K562 (cell line): Measurements from ENCODE around the gene ZFPM1. TPM values are rescaled to one million over a fixed set of nuclear protein-coding genes. Genes with fewer than 3 reads are reported as not detected.

ENCODE experiments used
- BCL6 ChIP-seq: fragments of 250-450 bp; sonication (Bioruptor Pico); IDR thresholded peaks from 2 replicates; pipeline ENCODE4 v1.4.0; 2020
- CEBPB ChIP-seq: fragments of 450-650 bp; IDR thresholded peaks from 2 replicates; pipeline ENCODE4 v1.6.1; 2016; ENCODE audit warnings: missing genetic modification characterization, missing compliant biosample characterization
- HMG20A ChIP-seq: fragments of 450-650 bp; formaldehyde crosslinking; conservative IDR thresholded peaks from 2 replicates; pipeline ENCODE4 v1.4.0; 2020; ENCODE audit warnings: mild to moderate bottlenecking, mixed read lengths
- KDM4B ChIP-seq, 2 experiments: fragments of 450-650 bp in 1 of 2; sonication (generic) in 1 of 2; IDR thresholded peaks; 2 replicates each; pipeline ENCODE4 v1.6.1; 2016 to 2017; ENCODE audit warnings: borderline replicate concordance in 2 of 2, antibody characterized with exemption in 1 of 2, low read depth in 1 of 2, mild to moderate bottlenecking in 1 of 2
- NFIX ChIP-seq: fragments of 250-450 bp; sonication (Bioruptor Pico); IDR thresholded peaks from 2 replicates; pipeline ENCODE4 v1.4.0; 2020; ENCODE audit warnings: low read depth, mild to moderate bottlenecking, moderate library complexity
- NONO ChIP-seq, 2 experiments: fragments of 200-400 bp in 1 of 2; fragments of 450-650 bp in 1 of 2; formaldehyde crosslinking in 1 of 2; IDR thresholded peaks; 2 replicates each; pipeline ENCODE4 v1.6.1; 2017; ENCODE audit warnings: low read depth in 2 of 2, mild to moderate bottlenecking in 2 of 2, moderate library complexity in 2 of 2, low read length in 1 of 2
- RAD21 ChIP-seq, 2 experiments: fragments of 250-450 bp in 1 of 2; fragments of 450-650 bp in 1 of 2; sonication (Bioruptor Pico) in 1 of 2; formaldehyde crosslinking in 1 of 2; IDR thresholded peaks in 1 of 2; conservative IDR thresholded peaks in 1 of 2; 2 replicates each; pipeline versions ENCODE4 v1.4.0 to v1.8.0; 2020 to 2022; ENCODE audit warnings: mild to moderate bottlenecking in 2 of 2, moderate library complexity in 1 of 2
- TCF3 ChIP-seq: sonication (generic); formaldehyde crosslinking; IDR thresholded peaks from 2 replicates; pipeline ENCODE4 v1.4.0; 2020; ENCODE audit warnings: mild to moderate bottlenecking, missing genetic modification reagents
- USF1 ChIP-seq: sonication (generic); formaldehyde crosslinking; IDR thresholded peaks from 2 replicates; pipeline ENCODE4 v1.9.0; 2022; ENCODE audit warnings: mild to moderate bottlenecking, missing genetic modification reagents
- USF2 ChIP-seq: sonication (generic); formaldehyde crosslinking; IDR thresholded peaks from 2 replicates; pipeline ENCODE4 v1.5.0; 2020; ENCODE audit warnings: missing genetic modification reagents
- YBX1 ChIP-seq: fragments of 450-650 bp; IDR thresholded peaks from 2 replicates; pipeline ENCODE4 v1.7.1; 2016; ENCODE audit warnings: mild to moderate bottlenecking
- ZNF274 ChIP-seq: IDR thresholded peaks from 2 replicates; pipeline ENCODE4 v1.6.1; 2011; ENCODE audit warnings: low read depth, mild to moderate bottlenecking, low read length, moderate library complexity, borderline replicate concordance
- ZNF408 ChIP-seq: fragments of 250-450 bp; sonication (Bioruptor Pico); IDR thresholded peaks from 2 replicates; pipeline ENCODE4 v1.4.0; 2020; ENCODE audit warnings: low read depth, mild to moderate bottlenecking, moderate library complexity
- polyA plus RNA-seq, 8 experiments: library from polyadenylated mRNA; depleted of rRNA in 4 of 8; stranded (reverse) in 5 of 8; unstranded in 3 of 8; fragments of >200 nt; fragmentation: Nextera tagmentation in 2 of 8; fragmentation: Illumina TruSeq in 1 of 8; extraction: Ambion mirVana in 2 of 8; extraction: Trizol in 1 of 8; gene quantifications; 2 replicates each; pipeline versions ENCODE4 v1.2.1 to v1.2.3, GENCODE V29; 2011 to 2014; ENCODE audit warnings: inconsistent platforms in 1 of 8, missing spikeins in 1 of 8
- total RNA-seq, 7 experiments: library from RNA; depleted of rRNA in 6 of 7; stranded (reverse); fragments of >200 nt in 6 of 7; fragmentation: Illumina TruSeq in 2 of 7; extraction: Trizol in 2 of 7; gene quantifications; 2 replicates each; pipeline versions ENCODE4 v1.2.1 to v1.2.3, GENCODE V29; 2011 to 2021; ENCODE audit warnings: low replicate concordance in 1 of 7
- TF ChIP-seq, protein P1 (sequence below): sonication (generic); formaldehyde crosslinking; IDR thresholded peaks from 2 replicates; pipeline ENCODE4 v1.8.1; 2023; ENCODE audit warnings: mild to moderate bottlenecking, missing genetic modification reagents, moderate library complexity
- TF ChIP-seq, protein P2 (sequence below): fragments of 450-650 bp; formaldehyde crosslinking; IDR thresholded peaks from 2 replicates; pipeline ENCODE4 v1.4.0; 2020; ENCODE audit warnings: mild to moderate bottlenecking
- TF ChIP-seq, protein P3 (sequence below): conservative IDR thresholded peaks from 2 replicates; pipeline ENCODE4 v1.6.1; 2011; ENCODE audit warnings: low read depth, mild to moderate bottlenecking, low read length; ENCODE audit not compliant: control insufficient read depth
- TF ChIP-seq, protein P4 (sequence below): fragments of 250-450 bp; sonication (Bioruptor Pico); IDR thresholded peaks from 2 replicates; pipeline ENCODE4 v1.9.0; 2021; ENCODE audit warnings: mild to moderate bottlenecking
- TF ChIP-seq, protein P5 (sequence below): fragments of 150-350 bp; conservative IDR thresholded peaks from 2 replicates; pipeline ENCODE4 v1.6.1; 2014; ENCODE audit warnings: low read length

ZFPM1 gene
- total and polyA plus RNA-seq, 9 of the 15 experiments (the other 6 are each of a cell fraction or from before 2014, with no cell fraction given), result 0.03 to 35.9 (median 1.4) TPM

- TF ChIP-seq, protein P1, sequence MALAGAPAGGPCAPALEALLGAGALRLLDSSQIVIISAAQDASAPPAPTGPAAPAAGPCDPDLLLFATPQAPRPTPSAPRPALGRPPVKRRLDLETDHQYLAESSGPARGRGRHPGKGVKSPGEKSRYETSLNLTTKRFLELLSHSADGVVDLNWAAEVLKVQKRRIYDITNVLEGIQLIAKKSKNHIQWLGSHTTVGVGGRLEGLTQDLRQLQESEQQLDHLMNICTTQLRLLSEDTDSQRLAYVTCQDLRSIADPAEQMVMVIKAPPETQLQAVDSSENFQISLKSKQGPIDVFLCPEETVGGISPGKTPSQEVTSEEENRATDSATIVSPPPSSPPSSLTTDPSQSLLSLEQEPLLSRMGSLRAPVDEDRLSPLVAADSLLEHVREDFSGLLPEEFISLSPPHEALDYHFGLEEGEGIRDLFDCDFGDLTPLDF (CRISPR knock-in tag), result no peak
- no peak for TF ChIP-seq HMG20A
- TF ChIP-seq, protein P2, sequence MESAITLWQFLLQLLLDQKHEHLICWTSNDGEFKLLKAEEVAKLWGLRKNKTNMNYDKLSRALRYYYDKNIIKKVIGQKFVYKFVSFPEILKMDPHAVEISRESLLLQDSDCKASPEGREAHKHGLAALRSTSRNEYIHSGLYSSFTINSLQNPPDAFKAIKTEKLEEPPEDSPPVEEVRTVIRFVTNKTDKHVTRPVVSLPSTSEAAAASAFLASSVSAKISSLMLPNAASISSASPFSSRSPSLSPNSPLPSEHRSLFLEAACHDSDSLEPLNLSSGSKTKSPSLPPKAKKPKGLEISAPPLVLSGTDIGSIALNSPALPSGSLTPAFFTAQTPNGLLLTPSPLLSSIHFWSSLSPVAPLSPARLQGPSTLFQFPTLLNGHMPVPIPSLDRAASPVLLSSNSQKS, result no peak
- TF ChIP-seq NONO (IDR thresholded peaks at IDR 0.05; ENCODE audit: low read depth in 2 of 2, low read length in 1 of 2), result peak in 1 of 2 experiments; percentile 88; a peak in 2 of 4 replicates
- peak; percentile 25; the same call in 1 of the 2 replicates for TF ChIP-seq USF1
- TF ChIP-seq CEBPB (tag), result no peak
- TF ChIP-seq ZNF408 (CRISPR knock-in tag), result no peak
- no peak for TF ChIP-seq NFIX
- peak; percentile 100 for TF ChIP-seq TCF3 (CRISPR knock-in tag)
- peak; percentile 79 for TF ChIP-seq ZNF274
- TF ChIP-seq BCL6 (CRISPR knock-in tag), result peak; percentile 84
- no peak for TF ChIP-seq RAD21 (CRISPR knock-in tag; conservative IDR thresholded peaks at IDR 0.05 in 1 of 2, IDR thresholded peaks at IDR 0.05 in 1 of 2)
- TF ChIP-seq, protein P3, sequence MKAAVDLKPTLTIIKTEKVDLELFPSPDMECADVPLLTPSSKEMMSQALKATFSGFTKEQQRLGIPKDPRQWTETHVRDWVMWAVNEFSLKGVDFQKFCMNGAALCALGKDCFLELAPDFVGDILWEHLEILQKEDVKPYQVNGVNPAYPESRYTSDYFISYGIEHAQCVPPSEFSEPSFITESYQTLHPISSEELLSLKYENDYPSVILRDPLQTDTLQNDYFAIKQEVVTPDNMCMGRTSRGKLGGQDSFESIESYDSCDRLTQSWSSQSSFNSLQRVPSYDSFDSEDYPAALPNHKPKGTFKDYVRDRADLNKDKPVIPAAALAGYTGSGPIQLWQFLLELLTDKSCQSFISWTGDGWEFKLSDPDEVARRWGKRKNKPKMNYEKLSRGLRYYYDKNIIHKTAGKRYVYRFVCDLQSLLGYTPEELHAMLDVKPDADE, result peak; percentile 58; the same call in 1 of the 2 replicates
- TF ChIP-seq YBX1, result no peak; the same call in 1 of the 2 replicates
- no peak for TF ChIP-seq USF2
- TF ChIP-seq KDM4B (IDR thresholded peaks at IDR 0.05; ENCODE audit: borderline replicate concordance in 2 of 2, low read depth in 1 of 2), result peak in 1 of 2 experiments; percentile 79; a peak in 1 of 4 replicates
- TF ChIP-seq, protein P4, sequence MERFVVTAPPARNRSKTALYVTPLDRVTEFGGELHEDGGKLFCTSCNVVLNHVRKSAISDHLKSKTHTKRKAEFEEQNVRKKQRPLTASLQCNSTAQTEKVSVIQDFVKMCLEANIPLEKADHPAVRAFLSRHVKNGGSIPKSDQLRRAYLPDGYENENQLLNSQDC (CRISPR knock-in tag), result no peak
- TF ChIP-seq, protein P5, sequence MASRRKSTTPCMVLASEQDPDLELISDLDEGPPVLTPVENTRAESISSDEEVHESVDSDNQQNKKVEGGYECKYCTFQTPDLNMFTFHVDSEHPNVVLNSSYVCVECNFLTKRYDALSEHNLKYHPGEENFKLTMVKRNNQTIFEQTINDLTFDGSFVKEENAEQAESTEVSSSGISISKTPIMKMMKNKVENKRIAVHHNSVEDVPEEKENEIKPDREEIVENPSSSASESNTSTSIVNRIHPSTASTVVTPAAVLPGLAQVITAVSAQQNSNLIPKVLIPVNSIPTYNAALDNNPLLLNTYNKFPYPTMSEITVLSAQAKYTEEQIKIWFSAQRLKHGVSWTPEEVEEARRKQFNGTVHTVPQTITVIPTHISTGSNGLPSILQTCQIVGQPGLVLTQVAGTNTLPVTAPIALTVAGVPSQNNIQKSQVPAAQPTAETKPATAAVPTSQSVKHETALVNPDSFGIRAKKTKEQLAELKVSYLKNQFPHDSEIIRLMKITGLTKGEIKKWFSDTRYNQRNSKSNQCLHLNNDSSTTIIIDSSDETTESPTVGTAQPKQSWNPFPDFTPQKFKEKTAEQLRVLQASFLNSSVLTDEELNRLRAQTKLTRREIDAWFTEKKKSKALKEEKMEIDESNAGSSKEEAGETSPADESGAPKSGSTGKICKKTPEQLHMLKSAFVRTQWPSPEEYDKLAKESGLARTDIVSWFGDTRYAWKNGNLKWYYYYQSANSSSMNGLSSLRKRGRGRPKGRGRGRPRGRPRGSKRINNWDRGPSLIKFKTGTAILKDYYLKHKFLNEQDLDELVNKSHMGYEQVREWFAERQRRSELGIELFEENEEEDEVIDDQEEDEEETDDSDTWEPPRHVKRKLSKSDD, result no peak
These were observed 38.7 kb downstream of the ZFPM1 start (continued) for GRCh38 chr16:88491560-88492310.
